Progenitor cell of endocrine pancreas (in vitro differentiated cells): ENCODE measurements around the gene CEP70. TPM values are rescaled to one million over a fixed set of nuclear protein-coding genes. Genes with fewer than 3 reads are reported as not detected.

Source experiments
- DNase-seq: peaks from one replicate; pipeline ENCODE4 v3.0.0; 2021; ENCODE audit warnings: low spot score; ENCODE audit not compliant: unreplicated experiment
- H3K27ac Mint-ChIP-seq: 2 replicates; pipeline ENCODE4 v1.8.0; 2021; ENCODE audit warnings: mild to moderate bottlenecking, moderate library complexity, mixed read lengths
- H3K27me3 Mint-ChIP-seq: 2 replicates; pipeline ENCODE4 v1.8.0; 2021; ENCODE audit warnings: mixed read lengths
- H3K36me3 Mint-ChIP-seq: 2 replicates; pipeline ENCODE4 v1.8.0; 2022; ENCODE audit warnings: mixed read lengths; ENCODE audit not compliant: insufficient read depth
- H3K4me1 Mint-ChIP-seq: 2 replicates; pipeline ENCODE4 v1.8.0; 2021; ENCODE audit warnings: low read depth, mixed read lengths
- H3K4me3 Mint-ChIP-seq: 2 replicates; pipeline ENCODE4 v1.8.0; 2021; ENCODE audit warnings: low read depth, mild to moderate bottlenecking, moderate library complexity, mixed read lengths
- H3K9me3 Mint-ChIP-seq: 2 replicates; pipeline ENCODE4 v1.8.0; 2021; ENCODE audit warnings: low read depth, mixed read lengths
- total RNA-seq: library from RNA; stranded (reverse); gene quantifications from 2 replicates; pipeline ENCODE4 v1.2.1, GENCODE V29; 2021
- TF ChIP-seq, protein P1 (sequence below): fragments of 200-600 bp; sonication (generic); IDR thresholded peaks from one replicate; pipeline ENCODE4 v1.5.0; 2021; ENCODE audit warnings: antibody characterized with exemption, mild to moderate bottlenecking; ENCODE audit not compliant: unreplicated experiment

CEP70 gene
- total RNA-seq, 1 donor from 2014 or later, result 61.9 TPM

DNA sequence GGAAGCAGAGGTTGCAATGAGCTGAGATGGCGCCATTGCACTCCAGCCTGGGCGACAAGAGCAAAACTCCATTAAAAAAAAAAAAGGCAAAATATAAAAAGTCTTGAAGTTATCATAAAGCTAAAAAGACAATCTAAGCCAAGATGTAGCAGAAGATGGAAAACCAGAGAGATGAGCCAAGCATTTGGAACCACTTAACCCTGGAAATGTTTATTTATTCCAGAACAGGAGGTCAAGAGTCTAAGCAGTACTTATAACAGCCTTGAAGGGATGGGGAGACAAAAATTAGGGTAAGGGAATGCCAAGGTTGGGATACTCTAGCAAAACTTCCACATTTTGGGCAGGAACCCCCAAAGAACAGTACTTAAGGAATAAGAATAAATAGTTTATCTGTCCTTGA, 44.6 kb upstream of the CEP70 start:
- Mint-ChIP-seq H3K36me3 (peaks cover 23% of the 10 kb centered on the region), H3K9me3 (peaks cover 26% of the 10 kb centered on the region), H3K4me1 (no peaks in the 10 kb centered on the region), H3K4me3 (no peak overlapping the region), H3K27ac (no peak overlapping the region), H3K27me3 (no peaks in the 10 kb centered on the region)
- TF ChIP-seq, protein P1, sequence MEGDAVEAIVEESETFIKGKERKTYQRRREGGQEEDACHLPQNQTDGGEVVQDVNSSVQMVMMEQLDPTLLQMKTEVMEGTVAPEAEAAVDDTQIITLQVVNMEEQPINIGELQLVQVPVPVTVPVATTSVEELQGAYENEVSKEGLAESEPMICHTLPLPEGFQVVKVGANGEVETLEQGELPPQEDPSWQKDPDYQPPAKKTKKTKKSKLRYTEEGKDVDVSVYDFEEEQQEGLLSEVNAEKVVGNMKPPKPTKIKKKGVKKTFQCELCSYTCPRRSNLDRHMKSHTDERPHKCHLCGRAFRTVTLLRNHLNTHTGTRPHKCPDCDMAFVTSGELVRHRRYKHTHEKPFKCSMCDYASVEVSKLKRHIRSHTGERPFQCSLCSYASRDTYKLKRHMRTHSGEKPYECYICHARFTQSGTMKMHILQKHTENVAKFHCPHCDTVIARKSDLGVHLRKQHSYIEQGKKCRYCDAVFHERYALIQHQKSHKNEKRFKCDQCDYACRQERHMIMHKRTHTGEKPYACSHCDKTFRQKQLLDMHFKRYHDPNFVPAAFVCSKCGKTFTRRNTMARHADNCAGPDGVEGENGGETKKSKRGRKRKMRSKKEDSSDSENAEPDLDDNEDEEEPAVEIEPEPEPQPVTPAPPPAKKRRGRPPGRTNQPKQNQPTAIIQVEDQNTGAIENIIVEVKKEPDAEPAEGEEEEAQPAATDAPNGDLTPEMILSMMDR, result no peak
- no peak for DNase-seq

DNA sequence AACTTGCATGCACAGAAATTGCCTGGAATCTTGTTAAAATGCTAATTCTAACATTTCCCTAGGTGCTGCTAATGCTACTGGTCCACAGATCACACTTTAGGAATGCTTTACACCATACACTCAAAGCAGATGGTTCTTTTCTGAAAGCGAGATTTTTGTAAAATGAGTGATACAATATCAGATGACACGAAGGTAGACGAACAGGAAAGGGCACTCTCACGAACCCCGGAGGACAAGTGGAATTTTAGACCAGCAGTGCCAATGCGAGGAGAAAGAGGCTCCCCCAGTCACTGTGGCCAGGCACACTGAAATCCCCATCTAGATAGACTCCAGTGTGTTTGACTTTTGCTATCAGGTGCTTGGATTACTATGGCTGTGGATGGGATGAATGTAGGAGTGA, 35.5 kb upstream of the CEP70 start:
- H3K9me3 Mint-ChIP-seq, result no peaks in the 10 kb centered on the region
- H3K27me3 Mint-ChIP-seq, result no peaks in the 10 kb centered on the region
- DNase-seq, result no peak
- no peak overlapping the region for H3K27ac Mint-ChIP-seq
- H3K4me1 Mint-ChIP-seq, result no peaks in the 10 kb centered on the region
- H3K4me3 Mint-ChIP-seq, result no peak overlapping the region
- TF ChIP-seq, protein P1, result no peak
- peaks cover 14% of the 10 kb centered on the region for H3K36me3 Mint-ChIP-seq

GRCh38 chr3:138625707-138626365, 31.8 kb upstream of the CEP70 start:
- H3K4me3 Mint-ChIP-seq, result no peak overlapping the region

DNA sequence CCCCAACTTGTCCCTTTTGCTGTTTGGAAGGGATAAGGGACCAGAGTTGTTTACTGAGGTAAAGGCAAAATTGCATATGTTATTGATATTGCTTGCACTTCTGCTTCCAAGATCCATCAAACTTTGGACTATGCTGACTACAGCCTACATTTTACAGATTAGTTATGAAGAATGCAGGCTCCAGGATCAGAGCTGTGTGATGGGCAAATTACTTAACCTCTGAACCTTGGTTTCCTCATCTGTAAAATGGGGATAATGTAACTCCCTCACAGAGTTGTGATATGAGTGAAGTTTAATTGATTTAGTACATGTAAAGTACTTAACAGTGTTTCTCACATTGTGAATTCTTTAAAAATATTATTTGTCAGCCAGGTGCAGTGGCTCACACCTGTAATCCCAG, 30.5 kb upstream of the CEP70 start:
- no peak for DNase-seq
- H3K9me3 Mint-ChIP-seq, result no peaks in the 10 kb centered on the region
- H3K27me3 Mint-ChIP-seq, result no peaks in the 10 kb centered on the region
- H3K27ac Mint-ChIP-seq, result no peak overlapping the region
- H3K4me1 Mint-ChIP-seq, result no peaks in the 10 kb centered on the region
- peaks cover 9% of the 10 kb centered on the region for H3K36me3 Mint-ChIP-seq
- TF ChIP-seq, protein P1, result no peak
- no peak overlapping the region for H3K4me3 Mint-ChIP-seq

More at GRCh38 chr3:138625707-138626365, 31.8 kb upstream of the CEP70 start:
- H3K36me3 Mint-ChIP-seq, result peaks cover 9% of the 10 kb centered on the region
- no peaks in the 10 kb centered on the region for H3K4me1 Mint-ChIP-seq
- H3K9me3 Mint-ChIP-seq, result no peaks in the 10 kb centered on the region
- no peak overlapping the region for H3K27ac Mint-ChIP-seq
- no peak for DNase-seq
- no peaks in the 10 kb centered on the region for H3K27me3 Mint-ChIP-seq
- TF ChIP-seq, protein P1, result no peak

- no peaks in the 10 kb centered on the region for H3K4me1 Mint-ChIP-seq
- H3K27ac Mint-ChIP-seq, result no peak overlapping the region
- H3K27me3 Mint-ChIP-seq, result no peaks in the 10 kb centered on the region
- H3K4me3 Mint-ChIP-seq, result no peak overlapping the region
- no peaks in the 10 kb centered on the region for H3K9me3 Mint-ChIP-seq
- H3K36me3 Mint-ChIP-seq, result no peaks in the 10 kb centered on the region
- TF ChIP-seq, protein P1, result no peak
- DNase-seq, result no peak
Measured at GRCh38 chr3:138620431-138620830, 26.4 kb upstream of the CEP70 start.
